ENCODE measurements around the gene SKA3. TPM values are rescaled to one million over a fixed set of nuclear protein-coding genes. Genes with fewer than 3 reads are reported as not detected.

Gene SKA3
- total RNA-seq, 1 donor from 2014 or later, result 14.3 TPM

- peaks cover 2% of the 10 kb centered on the region for H3K27me3 Mint-ChIP-seq
- H3K4me1 Mint-ChIP-seq (ENCODE audit: low read depth), result no peaks in the 10 kb centered on the region
- no peak overlapping the region for H3K27ac Mint-ChIP-seq
- H3K4me3 Mint-ChIP-seq (ENCODE audit: low read depth), result no peak overlapping the region
- no peaks in the 10 kb centered on the region for H3K36me3 Mint-ChIP-seq (ENCODE audit: insufficient read depth)
- peaks cover 7% of the 10 kb centered on the region for H3K9me3 Mint-ChIP-seq (ENCODE audit: low read depth)
- DNase-seq (ENCODE audit: low spot score, unreplicated experiment), result no peak
- no peak for TF ChIP-seq CTCF (IDR thresholded peaks at IDR 0.05; ENCODE audit: unreplicated experiment)
These were observed 43.3 kb downstream of the SKA3 start for GRCh38 chr13:21133077-21133476.

GRCh38 chr13:21130116-21130515, 46.2 kb downstream of the SKA3 start:
- Mint-ChIP-seq H3K4me3 (ENCODE audit: low read depth) (no peak overlapping the region), H3K27me3 (peaks cover 2% of the 10 kb centered on the region), H3K27ac (no peak overlapping the region), H3K4me1 (ENCODE audit: low read depth) (no peaks in the 10 kb centered on the region), H3K9me3 (ENCODE audit: low read depth) (peaks cover under 1% of the 10 kb centered on the region), H3K36me3 (ENCODE audit: insufficient read depth) (no peaks in the 10 kb centered on the region)
- TF ChIP-seq CTCF (IDR thresholded peaks at IDR 0.05; ENCODE audit: unreplicated experiment), result no peak
- DNase-seq (ENCODE audit: low spot score, unreplicated experiment), result no peak

- no peak for TF ChIP-seq CTCF (IDR thresholded peaks at IDR 0.05; ENCODE audit: unreplicated experiment)
- H3K27me3 Mint-ChIP-seq, result no peaks in the 10 kb centered on the region
- H3K4me1 Mint-ChIP-seq (ENCODE audit: low read depth), result no peaks in the 10 kb centered on the region
- no peaks in the 10 kb centered on the region for H3K36me3 Mint-ChIP-seq (ENCODE audit: insufficient read depth)
- no peak overlapping the region for H3K4me3 Mint-ChIP-seq (ENCODE audit: low read depth)
- peaks cover 2% of the 10 kb centered on the region for H3K9me3 Mint-ChIP-seq (ENCODE audit: low read depth)
- DNase-seq (ENCODE audit: low spot score, unreplicated experiment), result no peak
- H3K27ac Mint-ChIP-seq, result no peak overlapping the region
These were observed 51.5 kb downstream of the SKA3 start for GRCh38 chr13:21124852-21125251.

GRCh38 chr13:21123956-21124355, 52.4 kb downstream of the SKA3 start:
- no peaks in the 10 kb centered on the region for H3K27me3 Mint-ChIP-seq
- no peaks in the 10 kb centered on the region for H3K4me1 Mint-ChIP-seq (ENCODE audit: low read depth)
- no peak overlapping the region for H3K27ac Mint-ChIP-seq
- no peak for DNase-seq (ENCODE audit: low spot score, unreplicated experiment)
- TF ChIP-seq CTCF (IDR thresholded peaks at IDR 0.05; ENCODE audit: unreplicated experiment), result no peak
- no peak overlapping the region for H3K4me3 Mint-ChIP-seq (ENCODE audit: low read depth)
- H3K36me3 Mint-ChIP-seq (ENCODE audit: insufficient read depth), result no peaks in the 10 kb centered on the region
- peaks cover 4% of the 10 kb centered on the region for H3K9me3 Mint-ChIP-seq (ENCODE audit: low read depth)

- H3K9me3 Mint-ChIP-seq (ENCODE audit: low read depth), result peaks cover 4% of the 10 kb centered on the region
- H3K36me3 Mint-ChIP-seq (ENCODE audit: insufficient read depth), result no peaks in the 10 kb centered on the region
- no peak overlapping the region for H3K4me3 Mint-ChIP-seq (ENCODE audit: low read depth)
- no peak for DNase-seq (ENCODE audit: low spot score, unreplicated experiment)
- H3K4me1 Mint-ChIP-seq (ENCODE audit: low read depth), result no peaks in the 10 kb centered on the region
- no peaks in the 10 kb centered on the region for H3K27me3 Mint-ChIP-seq
- no peak for TF ChIP-seq CTCF (IDR thresholded peaks at IDR 0.05; ENCODE audit: unreplicated experiment)
- no peak overlapping the region for H3K27ac Mint-ChIP-seq
These were observed 54.7 kb downstream of the SKA3 start for GRCh38 chr13:21121616-21122015.
